Tibial artery (tissue), 4 donors: ENCODE data around the gene ZNF532.

Source experiments
- DNase-seq, 2 donors: peaks; one replicate each; pipeline ENCODE4 v3.0.0-alpha.2; 2019
- H3K27ac ChIP-seq, 2 donors: fragments of 200-600 bp; sonication (generic) in 1 of 2; 1 replicate in 1 of 2; 2 replicates in 1 of 2; pipeline ENCODE4 v1.5.1; 2018 to 2019; ENCODE audit warnings: mild to moderate bottlenecking in 1 of 2
- H3K27me3 ChIP-seq, 2 donors: fragments of 200-600 bp; sonication (generic) in 1 of 2; one replicate each; pipeline versions ENCODE4 v1.5.1 to v1.6.0; 2016 to 2019
- H3K36me3 ChIP-seq, 3 donors: fragments of 200-600 bp; sonication (generic) in 2 of 3; one replicate each; pipeline ENCODE4 v1.5.1; 2016 to 2019; ENCODE audit warnings: mild to moderate bottlenecking in 2 of 3
- H3K4me1 ChIP-seq, 4 donors: fragments of 200-600 bp; sonication (generic) in 2 of 4; 1 replicate in 3 of 4; 2 replicates in 1 of 4; pipeline ENCODE4 v1.5.1; 2016 to 2019
- H3K4me3 ChIP-seq, 2 donors: fragments of 200-600 bp; sonication (generic) in 1 of 2; 1 replicate in 1 of 2; 2 replicates in 1 of 2; pipeline ENCODE4 v1.5.1; 2018 to 2019; ENCODE audit warnings: mild to moderate bottlenecking in 2 of 2
- H3K9me3 ChIP-seq, 3 donors: fragments of 200-600 bp; sonication (generic) in 1 of 3; one replicate each; pipeline ENCODE4 v1.5.1; 2016 to 2019
- intact Hi-C: fragments of 100-400 bp; cut with DNase I; formaldehyde crosslinking; loops from one replicate; pipeline ENCODE4 v1.15.0; 2023; ENCODE audit warnings: low total_unique reads
- TF ChIP-seq, protein P1 (sequence below), 2 experiments: fragments of 200-600 bp in 1 of 2; fragments of 450-650 bp in 1 of 2; IDR thresholded peaks; one replicate each; pipeline ENCODE4 v1.5.1; 2017 to 2019; ENCODE audit warnings: antibody characterized with exemption in 2 of 2, mild to moderate bottlenecking in 1 of 2, moderate library complexity in 1 of 2

Gene ZNF532

DNA sequence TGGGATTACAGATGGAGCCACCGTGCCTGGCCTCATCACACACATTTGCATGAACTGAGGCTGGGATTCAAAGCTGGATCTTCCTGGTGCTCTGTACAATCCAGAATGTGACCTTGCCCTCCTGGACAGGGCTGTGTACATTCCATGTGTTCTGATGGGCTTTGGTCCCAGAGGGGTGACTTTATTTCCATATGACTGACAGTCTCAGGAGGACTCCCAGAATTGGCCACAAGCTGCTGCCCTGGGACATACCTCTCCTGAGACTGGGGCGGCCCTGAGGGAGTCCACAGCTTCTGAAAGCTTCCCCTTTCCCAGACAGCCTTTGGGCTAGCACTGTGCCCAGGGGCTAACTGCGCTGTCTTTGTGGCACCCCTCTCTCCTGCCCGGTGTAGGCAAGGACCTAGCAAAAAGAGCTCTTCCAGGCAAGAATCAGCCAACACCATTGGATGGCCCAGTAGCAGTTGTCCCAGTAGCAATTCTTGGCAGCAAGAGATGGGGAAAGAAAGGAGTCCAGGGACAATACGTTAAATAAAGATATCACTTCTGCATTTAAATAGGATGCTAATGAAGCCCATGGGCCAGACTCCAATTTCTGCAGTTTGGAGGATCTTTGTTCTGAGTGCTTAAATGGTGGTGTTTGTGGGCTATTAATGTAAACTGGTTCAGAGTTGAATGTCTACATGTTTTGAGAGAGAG is 26.4 kb upstream of the ZNF532 start:
- intact Hi-C loops: no loop called here
- Histone ChIP-seq H3K36me3 (no peaks in the 10 kb centered on the region), H3K9me3 (no peaks in the 10 kb centered on the region), H3K4me1 (no peaks in the 10 kb centered on the region), H3K27me3 (no peaks in the 10 kb centered on the region), H3K27ac (no peak overlapping the region), H3K4me3 (no peak overlapping the region)
- TF ChIP-seq, protein P1, sequence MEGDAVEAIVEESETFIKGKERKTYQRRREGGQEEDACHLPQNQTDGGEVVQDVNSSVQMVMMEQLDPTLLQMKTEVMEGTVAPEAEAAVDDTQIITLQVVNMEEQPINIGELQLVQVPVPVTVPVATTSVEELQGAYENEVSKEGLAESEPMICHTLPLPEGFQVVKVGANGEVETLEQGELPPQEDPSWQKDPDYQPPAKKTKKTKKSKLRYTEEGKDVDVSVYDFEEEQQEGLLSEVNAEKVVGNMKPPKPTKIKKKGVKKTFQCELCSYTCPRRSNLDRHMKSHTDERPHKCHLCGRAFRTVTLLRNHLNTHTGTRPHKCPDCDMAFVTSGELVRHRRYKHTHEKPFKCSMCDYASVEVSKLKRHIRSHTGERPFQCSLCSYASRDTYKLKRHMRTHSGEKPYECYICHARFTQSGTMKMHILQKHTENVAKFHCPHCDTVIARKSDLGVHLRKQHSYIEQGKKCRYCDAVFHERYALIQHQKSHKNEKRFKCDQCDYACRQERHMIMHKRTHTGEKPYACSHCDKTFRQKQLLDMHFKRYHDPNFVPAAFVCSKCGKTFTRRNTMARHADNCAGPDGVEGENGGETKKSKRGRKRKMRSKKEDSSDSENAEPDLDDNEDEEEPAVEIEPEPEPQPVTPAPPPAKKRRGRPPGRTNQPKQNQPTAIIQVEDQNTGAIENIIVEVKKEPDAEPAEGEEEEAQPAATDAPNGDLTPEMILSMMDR (IDR thresholded peaks at IDR 0.05): no peak
- DNase-seq: no peak

DNA sequence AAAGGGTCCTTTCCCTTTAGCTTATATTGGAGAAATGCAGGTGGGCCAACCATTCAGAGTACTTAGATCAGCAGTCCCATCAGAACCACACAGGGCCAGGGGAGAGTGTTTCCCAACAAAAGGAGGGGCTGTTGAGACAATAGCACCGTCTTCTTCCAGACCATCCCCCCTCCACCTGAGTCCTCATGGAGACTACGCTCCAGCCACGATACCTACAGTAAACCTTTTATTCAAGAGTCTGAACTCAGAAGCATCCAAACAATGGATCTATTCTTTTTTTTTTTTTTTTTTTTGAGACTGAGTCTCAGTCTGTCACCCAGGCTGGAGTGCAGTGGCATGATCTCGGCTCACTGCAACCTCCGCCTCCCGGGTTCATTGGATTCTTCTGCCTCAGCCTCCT is 25.7 kb upstream of the ZNF532 start:
- no peaks in the 10 kb centered on the region for H3K36me3 ChIP-seq
- H3K27me3 ChIP-seq: no peaks in the 10 kb centered on the region
- TF ChIP-seq, protein P1 (IDR thresholded peaks at IDR 0.05): no peak
- DNase-seq: no peak
- intact Hi-C loops: no loop called here
- no peaks in the 10 kb centered on the region for H3K9me3 ChIP-seq
- H3K4me1 ChIP-seq: no peaks in the 10 kb centered on the region
- H3K4me3 ChIP-seq: no peak overlapping the region
- H3K27ac ChIP-seq: no peak overlapping the region

DNA sequence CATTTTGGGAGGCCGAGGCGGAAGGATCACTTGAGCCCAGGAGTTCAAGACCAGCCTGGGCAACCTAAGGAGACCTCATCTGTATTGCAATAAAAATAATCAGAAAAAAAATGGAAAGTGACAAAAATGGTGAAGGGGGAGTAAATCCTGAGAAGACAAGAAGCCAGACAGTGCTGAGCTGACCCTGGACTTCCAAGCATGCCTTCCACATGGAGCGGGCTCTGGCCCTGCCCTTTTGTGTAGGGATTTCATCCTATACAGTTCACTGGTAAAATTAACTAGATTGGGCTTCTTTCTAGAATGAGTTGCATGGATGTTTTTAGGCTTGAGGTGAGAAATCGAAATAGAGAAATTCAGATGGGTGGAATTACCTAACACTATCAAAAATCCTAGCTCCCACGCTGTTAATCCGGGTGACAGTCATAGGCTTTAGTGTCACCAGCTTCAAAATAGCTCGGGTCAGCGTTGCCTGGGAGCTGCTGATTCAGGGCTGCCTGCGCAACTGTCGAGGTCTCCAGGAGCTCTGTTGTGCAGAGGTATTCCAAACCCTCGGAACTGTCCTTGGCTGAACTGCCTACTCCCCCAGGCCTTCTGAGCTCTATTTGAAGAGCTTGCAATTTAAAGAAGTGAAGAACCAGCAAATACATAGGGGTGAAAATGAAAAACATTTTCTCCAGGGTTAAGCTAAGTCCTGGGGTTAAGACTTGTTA is 21.5 kb upstream of the ZNF532 start:
- no peak for DNase-seq
- no peak overlapping the region for H3K27ac ChIP-seq
- TF ChIP-seq, protein P1 (IDR thresholded peaks at IDR 0.05): no peak
- no peaks in the 10 kb centered on the region for H3K27me3 ChIP-seq
- H3K36me3 ChIP-seq: no peaks in the 10 kb centered on the region
- H3K9me3 ChIP-seq: no peaks in the 10 kb centered on the region
- H3K4me3 ChIP-seq: no peak overlapping the region
- peaks cover 0 to 15% (median 4%) of the 10 kb centered on the region in 4 donors for H3K4me1 ChIP-seq
- intact Hi-C loops: no loop called here

DNA sequence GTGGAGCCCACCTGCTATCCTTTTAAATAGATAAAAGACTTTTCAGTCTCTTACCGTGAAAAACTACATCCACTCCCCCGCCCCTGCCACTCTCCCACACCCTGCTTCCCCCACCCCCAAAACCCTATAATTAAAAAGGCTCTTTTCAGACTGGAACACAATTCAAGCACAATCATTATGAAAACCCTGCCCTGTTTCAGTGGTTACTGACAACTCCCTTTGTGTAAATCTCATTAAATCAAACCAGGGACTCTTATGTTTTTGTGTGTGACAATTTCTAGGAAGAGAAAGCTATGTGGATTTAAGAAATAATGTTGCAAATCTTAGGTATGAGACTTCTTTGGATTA is 21.0 kb upstream of the ZNF532 start:
- TF ChIP-seq, protein P1 (IDR thresholded peaks at IDR 0.05): no peak
- DNase-seq: no peak
- peaks cover 0 to 15% (median 4%) of the 10 kb centered on the region in 4 donors for H3K4me1 ChIP-seq
- no peak overlapping the region for H3K27ac ChIP-seq
- H3K4me3 ChIP-seq: no peak overlapping the region
- intact Hi-C loops: no loop called here
- no peaks in the 10 kb centered on the region for H3K27me3 ChIP-seq
- H3K9me3 ChIP-seq: no peaks in the 10 kb centered on the region
- no peaks in the 10 kb centered on the region for H3K36me3 ChIP-seq

DNA sequence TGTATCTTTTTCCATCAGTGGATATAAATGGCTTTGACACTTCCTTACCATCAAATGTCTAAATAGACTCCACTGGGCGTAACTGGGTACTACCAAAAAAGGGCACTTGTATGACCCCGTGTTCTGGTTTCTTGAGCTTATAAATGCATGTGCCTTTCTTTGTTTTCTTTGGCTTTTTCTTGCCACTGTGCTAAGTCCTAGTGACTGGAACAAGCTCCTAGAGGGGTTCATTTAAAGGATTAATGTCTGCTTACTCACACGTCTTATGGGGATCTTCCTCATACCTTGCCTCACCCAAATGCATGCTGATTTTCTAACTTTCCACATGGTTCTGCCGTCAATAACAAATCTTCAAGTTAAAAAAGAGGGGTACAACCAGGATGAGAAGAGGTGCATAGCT is 19.8 kb upstream of the ZNF532 start:
- H3K27me3 ChIP-seq: no peaks in the 10 kb centered on the region
- intact Hi-C loops: no loop called here
- no peaks in the 10 kb centered on the region for H3K9me3 ChIP-seq
- H3K4me3 ChIP-seq: no peak overlapping the region
- TF ChIP-seq, protein P1 (IDR thresholded peaks at IDR 0.05): peak in 1 of 2 experiments; percentile 13
- no peak for DNase-seq
- H3K27ac ChIP-seq: peak overlapping the region in 1 of 2 donors; percentile 21
- H3K4me1 ChIP-seq: peaks cover 0 to 15% (median 4%) of the 10 kb centered on the region in 4 donors
- no peaks in the 10 kb centered on the region for H3K36me3 ChIP-seq
